AG04450 (cell line): ENCODE data around the gene HDGFL3. TPM values are rescaled to one million over a fixed set of nuclear protein-coding genes. Genes with fewer than 3 reads are reported as not detected.

Source experiments
- CTCF ChIA-PET: fragments of 300-600, 350-600 bp; formaldehyde crosslinking; extraction: SDS; loops from one replicate; lab custom pipeline; 2022; ENCODE audit warnings: antibody characterized with exemption, inconsistent platforms; lab: Charles Lee
- POLR2A ChIA-PET: fragments of 350-600 bp; formaldehyde crosslinking; extraction: SDS; loops from one replicate; lab custom pipeline; 2021; ENCODE audit warnings: antibody characterized with exemption, inconsistent platforms; lab: Yijun Ruan, JAX
- DNase-seq: peaks from one replicate; pipeline ENCODE4 v3.0.0-alpha.2; 2011; ENCODE audit warnings: low read depth, low spot score
- H3K27ac ChIP-seq: one replicate; pipeline ENCODE4 v1.5.1; 2012; ENCODE audit warnings: low read depth, low read length, control low read depth
- H3K27me3 ChIP-seq: one replicate; pipeline ENCODE4 v1.6.0; 2012; ENCODE audit warnings: low read length; ENCODE audit not compliant: control insufficient read depth, insufficient read depth
- H3K4me3 ChIP-seq: 2 replicates; pipeline ENCODE4 v1.5.1; 2011; ENCODE audit warnings: mild to moderate bottlenecking, low read depth, low read length, control low read depth
- H3K9me3 ChIP-seq: 2 replicates; pipeline ENCODE4 v1.5.1; 2012; ENCODE audit warnings: low read length; ENCODE audit not compliant: control insufficient read depth, insufficient read depth
- CTCF ChIP-seq: IDR thresholded peaks from 2 replicates; pipeline ENCODE4 v1.5.1; 2011; ENCODE audit warnings: low read depth, low read length, control low read depth, inconsistent platforms
- polyA plus RNA-seq: library from polyadenylated mRNA; depleted of rRNA; stranded (reverse); fragments of >200 nt; gene quantifications from 2 replicates; pipeline ENCODE4 v1.2.3, GENCODE V29; 2011; rRNA removed

Gene HDGFL3
- polyA plus RNA-seq, 1 experiment: 71.6 TPM

GRCh38 chr15:83081256-83082014 lies 126.2 kb downstream of the HDGFL3 start:
- Histone ChIP-seq H3K4me3 (no peak overlapping the region), H3K27ac (no peak overlapping the region), H3K27me3 (peaks cover 21% of the 10 kb centered on the region), H3K9me3 (no peaks in the 10 kb centered on the region)
- ChIA-PET CTCF (interaction anchor here (0.7 kb wide), 1 partner anchor 60 kb away, joined by 5 read pairs; no protein-coding TSS in a partner anchor), POLR2A (no interaction called here)
- DNase-seq: no peak
- no peak for TF ChIP-seq CTCF

- ChIA-PET CTCF (no interaction called here), POLR2A (no interaction called here)
- TF ChIP-seq CTCF: no peak
- no peak for DNase-seq
- Histone ChIP-seq H3K4me3 (no peak overlapping the region), H3K27me3 (peaks cover 21% of the 10 kb centered on the region), H3K27ac (no peak overlapping the region), H3K9me3 (peaks cover under 1% of the 10 kb centered on the region)
Observed at GRCh38 chr15:83078712-83079111, 128.9 kb downstream of the HDGFL3 start.

Other genes starting within 250 kb of the HDGFL3 start
- 29.4 and 37.4 TPM in 2 replicates for gene RAMAC, start 221.6 kb downstream of the HDGFL3 start, polyA plus RNA-seq
- 16.7 and 17.3 TPM in 2 replicates for gene C15orf40, start 196.2 kb downstream of the HDGFL3 start, polyA plus RNA-seq
- gene BTBD1, start 140.6 kb downstream of the HDGFL3 start, polyA plus RNA-seq: 89.8 and 113 TPM in 2 replicates
- gene TM6SF1, start 100.2 kb downstream of the HDGFL3 start, polyA plus RNA-seq: 11.5 and 15.1 TPM in 2 replicates
- 2.2 and 2.6 TPM in 2 replicates for gene BNC1, start 76.8 kb upstream of the HDGFL3 start, polyA plus RNA-seq
- not detected in 2 replicates for gene SH3GL3, start 239.5 kb upstream of the HDGFL3 start, polyA plus RNA-seq